Measurements from ENCODE around the gene MEDAG.

MEDAG gene

DNA sequence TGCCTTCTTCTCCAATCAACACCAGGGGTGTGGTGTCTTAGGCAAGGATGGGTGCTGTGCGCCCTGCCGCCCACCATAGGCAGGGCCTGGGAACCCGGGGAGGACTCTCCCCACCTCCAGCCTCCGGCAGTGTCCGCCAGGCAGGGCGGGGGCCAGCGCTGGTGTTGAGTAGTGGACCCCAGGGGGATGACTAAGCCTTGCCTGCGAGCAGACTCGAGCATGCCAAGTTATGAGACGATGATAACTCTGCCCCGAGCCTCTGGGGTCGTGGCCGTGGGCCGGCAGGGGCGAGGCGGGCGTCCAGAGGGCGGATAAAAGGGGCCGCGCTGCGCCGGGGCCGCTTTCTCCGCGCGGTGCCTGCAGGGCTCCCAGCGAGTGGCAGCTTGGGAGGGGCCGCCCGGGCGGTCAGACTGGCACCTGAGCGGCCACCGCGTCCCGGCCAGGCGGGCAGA is at the start of gene MEDAG:
Gene MEDAG (plus strand): TSS at position 340 of the 452 bp plus-strand sequence. CDS start 245 bp downstream, outside the sequence.
- in situ Hi-C loops (cut with MboI; ENCODE audit: low sequenced_read_pairs): no loop called here

DNA sequence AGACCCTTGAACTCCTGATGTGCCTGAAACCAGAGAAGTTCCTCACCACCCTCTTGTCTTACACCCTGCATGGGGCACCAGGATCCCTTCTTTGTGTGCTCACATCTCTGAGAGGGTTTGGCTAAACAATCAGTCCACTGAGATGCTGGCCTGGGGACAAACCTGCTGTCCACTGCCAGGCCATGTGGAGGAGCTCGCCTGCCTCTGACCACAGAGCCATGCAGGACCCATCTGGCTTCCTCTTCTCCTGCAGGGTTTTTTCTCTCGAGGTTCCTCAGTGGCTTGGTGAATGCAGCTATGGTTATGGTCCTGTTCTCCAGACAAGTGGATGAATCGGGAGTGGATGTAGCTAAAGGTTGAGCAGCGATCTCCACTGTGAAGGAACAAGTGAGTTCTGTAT is 49.1 kb upstream of the MEDAG start:
- in situ Hi-C loops (cut with MboI; ENCODE audit: low sequenced_read_pairs): no loop called here

DNA sequence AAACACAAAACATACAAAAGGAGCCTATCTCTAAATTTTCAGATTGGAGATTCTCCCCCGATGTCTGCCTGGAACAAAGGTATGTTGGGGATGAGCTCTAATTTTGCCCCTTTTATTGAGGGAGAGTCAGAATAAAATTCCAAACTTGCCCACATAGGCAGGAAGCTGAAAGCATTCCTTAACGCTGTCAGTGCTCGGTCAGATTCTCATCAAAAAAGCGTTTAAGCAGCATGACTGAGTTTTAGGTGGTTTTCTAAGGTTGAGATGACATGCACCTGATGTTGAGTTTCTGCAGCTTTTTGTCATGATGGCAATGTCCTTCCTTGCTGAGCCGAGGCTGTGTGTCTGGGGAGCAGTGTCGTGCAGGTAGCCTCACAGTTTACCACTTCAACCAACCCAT is 48.4 kb upstream of the MEDAG start:
- in situ Hi-C loops (cut with MboI; ENCODE audit: low sequenced_read_pairs): no loop called here

DNA sequence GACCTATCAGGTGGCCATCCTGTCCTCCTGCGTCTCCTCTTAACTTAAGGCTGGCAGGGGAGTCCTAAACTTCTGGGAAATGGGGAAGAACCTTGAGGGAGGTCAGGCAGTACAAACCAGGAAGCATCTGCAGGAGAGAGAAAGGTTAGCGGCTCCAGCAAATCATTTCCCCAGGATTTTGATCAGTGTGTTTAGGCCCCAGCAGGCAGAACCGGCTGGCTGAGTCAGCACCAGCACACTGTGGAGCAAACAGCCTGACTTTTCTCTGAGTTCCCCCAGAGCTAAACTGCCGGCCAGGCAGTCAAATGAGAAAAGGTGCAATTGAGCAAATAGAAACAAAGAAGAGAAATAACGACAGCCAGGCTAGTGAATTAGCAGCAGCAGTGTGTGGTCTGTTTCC is 46.7 kb upstream of the MEDAG start:
- in situ Hi-C loops (cut with MboI; ENCODE audit: low sequenced_read_pairs): no loop called here

DNA sequence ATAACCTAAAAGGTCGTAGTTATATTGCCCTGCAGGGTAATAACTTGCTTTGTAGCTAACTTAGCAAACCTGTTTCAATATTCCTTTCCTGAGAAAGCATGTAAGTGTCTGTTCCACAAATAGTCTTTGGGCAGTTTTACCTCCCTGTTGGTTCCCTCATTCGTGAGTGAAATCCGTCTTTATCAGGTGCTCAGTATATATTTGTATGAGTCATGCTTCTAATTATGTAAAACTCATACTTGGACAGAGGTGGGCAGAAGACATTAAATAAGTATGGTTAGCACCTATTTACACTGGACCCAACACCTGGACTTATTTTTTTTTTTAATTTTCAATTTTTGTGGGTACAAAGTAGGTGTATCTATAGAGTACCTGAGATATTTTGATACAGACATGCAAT is 44.9 kb upstream of the MEDAG start:
- in situ Hi-C loops (cut with MboI; ENCODE audit: low sequenced_read_pairs): no loop called here

DNA sequence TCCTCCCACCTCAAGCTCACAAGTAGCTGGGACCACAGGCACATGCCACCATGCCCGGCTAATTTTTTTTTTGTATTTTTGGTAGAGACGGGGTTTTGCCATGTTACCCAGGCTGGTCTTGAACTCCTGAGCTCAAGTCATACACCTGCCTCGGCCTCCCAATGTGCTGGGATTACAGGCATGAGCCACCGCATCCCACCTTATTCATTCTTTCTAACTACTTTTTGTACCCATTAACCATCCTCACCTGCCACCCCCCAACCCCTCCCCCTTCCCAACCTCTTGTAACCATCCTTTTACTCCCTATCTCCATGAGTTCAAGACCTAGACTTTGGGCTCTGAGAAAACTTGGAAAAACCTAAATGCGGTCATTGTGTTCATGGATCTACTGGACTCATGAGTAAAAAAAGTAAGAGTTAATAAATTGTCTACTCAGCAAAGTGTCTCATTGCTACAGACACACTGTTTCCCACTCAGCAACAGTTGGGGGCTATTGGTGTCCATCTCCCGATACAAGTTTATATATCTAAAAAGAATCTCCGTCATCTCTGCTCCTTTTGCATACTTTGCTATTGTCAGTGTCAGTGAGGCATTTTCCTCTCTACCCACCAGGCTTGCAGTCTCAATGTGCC is 44.1 kb upstream of the MEDAG start:
- in situ Hi-C loops (cut with MboI; ENCODE audit: low sequenced_read_pairs): no loop called here

DNA sequence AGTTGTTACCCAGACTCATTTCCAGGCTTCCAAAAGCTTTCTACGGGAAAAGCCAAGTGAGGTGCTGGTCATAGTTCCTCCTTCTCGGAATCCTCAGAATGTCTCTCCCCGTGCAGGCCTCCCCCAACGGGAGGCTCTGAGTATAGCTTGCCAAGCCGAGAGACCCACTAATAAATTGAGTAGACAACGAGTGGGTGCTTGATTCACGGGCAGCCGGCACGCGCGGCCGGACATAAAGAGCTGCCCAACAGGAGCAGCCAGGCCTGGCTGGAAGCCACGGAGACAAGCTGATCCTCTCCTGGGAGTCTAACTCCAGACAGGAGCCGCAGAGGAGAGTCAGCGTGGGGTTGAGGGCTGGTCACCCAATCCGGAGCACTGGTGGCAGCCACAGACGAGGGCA is 43.4 kb upstream of the MEDAG start:
- in situ Hi-C loops (cut with MboI; ENCODE audit: low sequenced_read_pairs): no loop called here

DNA sequence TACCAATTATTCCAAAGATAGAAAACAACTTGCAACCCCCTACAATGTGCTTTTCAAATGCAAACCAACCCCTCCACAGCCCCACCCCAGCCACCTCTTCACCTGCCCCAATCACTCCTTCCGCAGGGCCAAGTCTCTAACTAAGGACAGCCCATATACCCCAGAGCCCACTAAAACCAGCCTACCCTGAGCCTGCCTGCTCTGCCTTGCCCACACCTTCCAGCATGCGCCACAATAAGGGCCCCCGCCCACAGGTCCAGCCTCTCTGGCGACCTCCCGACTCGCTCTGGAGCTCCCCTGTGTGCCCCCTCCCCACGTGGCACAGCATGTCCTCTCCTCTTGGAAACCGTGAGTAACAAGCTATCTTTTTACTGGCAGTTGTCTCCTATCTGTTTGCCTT is 42.8 kb upstream of the MEDAG start:
- in situ Hi-C loops (cut with MboI; ENCODE audit: low sequenced_read_pairs): no loop called here

DNA sequence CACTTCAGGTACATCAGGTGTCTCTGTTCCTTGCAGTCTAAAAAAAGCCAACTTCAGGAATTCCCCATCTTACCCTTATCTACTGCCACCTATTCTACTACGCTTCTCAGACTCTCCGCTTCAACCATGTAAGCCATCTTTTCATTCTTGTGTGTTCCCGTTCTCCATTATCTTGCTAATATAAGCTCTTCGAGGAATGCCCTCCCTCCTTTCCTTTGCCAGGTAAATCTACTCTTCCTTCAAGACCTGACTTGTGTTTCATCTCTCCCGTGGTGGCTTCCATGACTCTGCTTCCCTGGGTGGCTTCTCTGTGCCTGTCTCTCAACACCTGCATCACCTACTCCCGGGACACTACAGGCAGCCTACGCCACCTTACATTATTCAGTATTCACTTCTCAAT is 42.3 kb upstream of the MEDAG start:
- in situ Hi-C loops (cut with MboI; ENCODE audit: low sequenced_read_pairs): no loop called here

DNA sequence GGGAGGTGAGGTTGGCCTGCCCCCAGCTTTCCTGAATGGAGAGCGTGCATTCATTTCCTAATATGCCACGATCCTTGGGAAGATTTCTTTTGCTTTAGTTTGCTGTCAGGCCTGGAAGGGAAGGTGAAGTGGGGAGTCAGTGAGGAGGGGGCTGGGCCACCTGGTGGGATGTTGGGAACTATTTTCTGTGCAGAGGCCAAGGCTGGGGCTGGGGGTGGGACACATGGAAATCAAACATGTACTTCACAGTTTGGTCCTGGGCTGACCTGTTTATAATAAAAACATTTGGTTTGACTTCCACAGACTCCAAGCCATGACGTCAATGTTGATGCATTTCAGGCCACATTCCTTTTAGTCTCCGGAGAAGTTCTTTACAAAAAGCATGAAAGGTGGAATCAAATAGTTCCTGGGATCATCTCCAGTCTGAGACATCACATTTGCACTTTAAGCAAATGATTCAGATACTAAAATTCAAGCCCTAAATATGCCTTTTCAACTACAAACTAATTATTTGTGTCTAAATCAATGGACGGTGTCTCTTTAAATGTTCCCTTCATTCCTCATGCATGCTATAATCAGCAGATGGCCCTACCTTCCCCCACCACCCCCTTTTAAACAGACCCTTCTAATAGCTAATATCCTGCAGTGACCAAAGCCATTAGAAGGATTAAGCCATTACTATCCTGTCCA is 41.5 kb upstream of the MEDAG start:
- in situ Hi-C loops (cut with MboI; ENCODE audit: low sequenced_read_pairs): no loop called here

DNA sequence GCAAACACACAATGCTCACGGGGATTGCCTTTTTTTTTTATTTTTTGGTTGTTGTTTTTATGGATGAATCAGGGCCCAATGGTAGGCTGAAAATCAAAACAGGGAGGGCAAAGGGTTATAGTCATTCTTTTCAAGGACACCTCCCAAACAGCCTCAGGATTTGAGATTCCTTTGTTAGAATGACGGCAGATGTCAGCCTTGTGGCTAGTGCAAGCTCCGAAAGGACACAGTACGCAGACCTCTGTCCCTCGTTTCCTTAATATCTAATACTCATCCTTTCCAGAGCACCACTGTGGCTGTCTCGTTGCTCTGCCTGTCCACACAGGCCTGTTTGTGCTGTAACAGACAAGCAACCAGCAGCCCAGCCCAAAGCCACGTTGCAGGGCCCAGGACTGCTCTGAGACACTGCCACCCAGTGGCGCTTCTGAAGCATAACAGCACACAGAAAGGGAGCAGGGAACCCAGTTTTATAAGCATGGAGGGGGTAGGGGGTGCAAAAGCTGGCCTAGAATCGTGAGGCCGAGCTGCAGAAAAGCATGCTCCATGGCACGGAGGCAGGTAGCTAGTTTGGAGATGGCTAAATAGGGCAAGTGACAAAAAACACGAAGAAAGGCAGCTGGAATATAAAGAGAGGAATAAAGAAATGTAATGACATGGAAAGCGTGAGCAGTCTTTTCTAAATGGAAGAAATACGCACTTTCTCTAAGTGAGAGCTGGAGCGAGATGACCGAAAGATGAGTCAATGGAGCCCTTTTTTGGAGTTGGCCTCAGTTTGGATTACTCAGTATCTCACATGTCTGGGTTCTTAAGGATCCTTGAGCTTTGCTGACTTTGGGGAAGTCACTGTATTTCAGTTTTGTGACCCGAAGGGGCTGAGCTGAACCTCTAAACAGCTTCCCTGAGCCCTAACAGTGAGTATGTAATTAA is 40.7 kb upstream of the MEDAG start:
- in situ Hi-C loops (cut with MboI; ENCODE audit: low sequenced_read_pairs): no loop called here

DNA sequence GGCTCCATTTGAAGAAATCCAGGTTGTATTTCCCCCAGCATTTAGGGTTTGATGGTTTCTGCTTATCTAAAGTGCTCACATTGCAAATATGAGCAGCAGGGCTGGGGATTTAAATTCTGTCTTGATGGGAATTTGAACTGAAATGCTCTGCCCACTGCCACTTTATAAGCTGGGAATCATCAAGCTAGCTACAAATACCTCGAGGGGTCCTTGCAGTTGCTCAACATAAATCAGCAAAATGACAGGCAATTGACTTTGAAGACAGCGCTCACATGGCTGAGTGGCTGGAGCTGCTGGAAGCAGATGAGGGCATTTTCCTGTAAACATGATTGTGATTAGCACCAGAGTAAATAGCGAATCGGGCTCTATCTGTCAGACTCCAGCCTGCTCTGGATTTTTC is 39.4 kb upstream of the MEDAG start:
- in situ Hi-C loops (cut with MboI; ENCODE audit: low sequenced_read_pairs): no loop called here

DNA sequence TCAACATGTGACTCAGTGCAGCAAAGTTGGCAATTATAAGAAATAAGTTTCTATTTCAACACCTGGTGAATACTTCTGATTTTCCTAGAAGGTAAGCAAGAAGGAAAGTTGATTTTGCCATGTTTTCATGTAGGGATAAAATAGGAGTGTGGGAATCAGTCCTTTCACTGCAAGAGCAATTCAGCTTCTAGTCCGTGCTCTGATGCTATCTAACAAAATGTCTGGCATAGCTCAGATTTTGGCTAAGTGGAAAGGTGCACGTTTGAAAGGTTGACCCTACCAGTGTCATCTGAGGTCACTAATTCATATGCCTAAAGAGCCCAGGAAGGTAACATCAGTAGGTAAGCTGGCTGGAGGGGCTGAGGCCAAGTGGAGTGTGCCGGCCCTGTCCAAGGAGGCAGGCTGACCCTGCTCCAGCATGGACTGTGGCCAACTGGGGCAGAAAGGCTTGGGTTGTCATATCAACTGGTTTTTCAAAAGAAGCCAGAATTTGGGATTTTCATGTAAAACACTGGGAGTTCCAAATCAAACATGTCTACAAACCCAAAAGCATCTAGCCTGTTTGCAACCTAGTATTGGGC is 38.9 kb upstream of the MEDAG start:
- in situ Hi-C loops (cut with MboI; ENCODE audit: low sequenced_read_pairs): no loop called here

DNA sequence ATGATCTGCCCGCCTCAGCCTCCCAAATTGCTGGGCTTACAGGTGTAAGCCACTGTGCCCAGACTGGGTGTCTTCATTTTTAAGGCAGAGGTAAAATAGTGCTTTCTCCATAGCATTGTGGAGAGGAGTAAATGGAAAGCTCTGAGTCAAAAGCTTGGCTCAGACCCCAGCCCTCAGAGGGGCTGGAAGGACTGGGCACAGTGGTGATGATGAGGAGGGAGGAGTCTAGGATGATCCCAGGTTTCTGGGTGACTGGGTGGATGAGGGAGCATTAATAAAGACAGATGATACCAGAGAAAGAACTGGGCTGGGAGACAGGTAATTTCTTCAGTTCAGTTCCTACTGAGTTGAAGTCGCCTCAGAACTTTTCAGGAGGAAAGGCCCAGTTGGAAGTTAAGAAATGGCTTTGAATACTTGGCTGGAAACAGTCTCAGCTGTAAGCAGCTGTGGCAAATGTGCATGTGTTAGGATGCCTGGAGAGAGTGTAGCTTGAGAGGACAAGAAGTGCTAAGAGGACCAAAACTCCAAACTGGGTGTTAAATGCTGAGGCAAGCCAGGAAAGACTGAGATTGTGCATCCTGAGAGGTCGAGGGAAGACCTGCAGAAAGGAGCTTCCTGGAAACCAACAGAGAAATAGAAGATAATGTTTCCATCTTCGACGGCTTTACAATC is 37.1 kb upstream of the MEDAG start:
- in situ Hi-C loops (cut with MboI; ENCODE audit: low sequenced_read_pairs): no loop called here

DNA sequence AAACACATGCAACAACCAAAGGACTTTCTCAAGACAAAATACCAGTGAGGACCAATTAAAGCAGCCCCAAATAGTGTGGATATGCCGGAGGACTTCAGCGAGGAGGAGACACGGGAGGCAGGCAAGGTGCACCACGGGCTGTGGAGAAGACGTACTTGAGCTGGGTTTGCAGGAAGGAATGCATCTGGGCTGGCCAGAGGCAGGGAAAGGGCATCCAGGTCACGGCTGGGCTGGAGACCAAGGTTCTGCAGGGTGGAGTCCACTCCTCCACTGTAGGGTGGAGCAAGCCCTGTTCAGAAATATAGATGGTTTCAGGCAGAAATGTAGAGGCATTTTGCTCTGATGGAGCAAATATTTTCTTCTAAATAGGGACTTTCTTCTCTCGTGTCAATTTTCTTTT is 36.6 kb upstream of the MEDAG start:
- in situ Hi-C loops (cut with MboI; ENCODE audit: low sequenced_read_pairs): no loop called here

DNA sequence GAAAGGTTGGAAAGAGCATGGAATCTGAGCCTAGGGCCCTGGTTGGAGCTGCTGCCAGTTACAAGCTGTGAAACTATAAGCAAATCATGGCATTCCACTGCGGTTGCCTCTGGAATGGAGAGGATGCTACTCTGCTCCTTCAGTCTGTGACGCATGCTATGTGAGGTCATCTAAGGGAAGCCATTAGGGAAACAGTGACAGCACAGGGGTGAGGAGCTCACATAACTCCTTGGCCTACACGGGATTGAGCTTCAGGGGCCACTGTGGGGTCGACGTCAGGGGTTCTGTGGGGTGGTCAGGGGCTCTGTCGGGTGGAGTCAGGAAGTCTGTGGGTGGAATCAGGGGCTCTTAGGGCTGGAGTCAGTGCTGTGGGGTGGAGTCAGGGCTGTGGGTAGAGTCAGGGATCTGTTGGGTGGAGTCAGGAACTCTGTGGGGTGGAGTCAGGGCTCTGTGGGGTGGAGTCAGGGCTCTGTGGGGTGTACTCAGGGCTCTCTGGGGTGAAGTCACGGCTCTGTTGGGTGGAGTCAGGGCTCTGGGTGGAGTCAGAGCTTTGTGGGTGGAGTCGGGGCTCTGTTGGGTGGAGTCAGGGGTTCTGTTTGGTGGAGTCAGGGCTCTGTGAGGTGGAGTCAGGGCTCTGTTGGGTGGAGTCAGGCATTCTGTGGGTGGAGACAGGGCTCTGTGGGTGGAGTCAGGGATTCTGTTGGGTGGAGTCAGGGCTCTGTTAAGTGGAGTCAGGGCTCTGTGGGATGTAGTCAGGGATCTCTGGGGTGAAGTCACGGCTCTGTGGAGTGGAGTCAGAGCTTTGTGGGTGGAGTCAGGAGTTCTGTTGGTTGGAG is 35.8 kb upstream of the MEDAG start:
- in situ Hi-C loops (cut with MboI; ENCODE audit: low sequenced_read_pairs): no loop called here

DNA sequence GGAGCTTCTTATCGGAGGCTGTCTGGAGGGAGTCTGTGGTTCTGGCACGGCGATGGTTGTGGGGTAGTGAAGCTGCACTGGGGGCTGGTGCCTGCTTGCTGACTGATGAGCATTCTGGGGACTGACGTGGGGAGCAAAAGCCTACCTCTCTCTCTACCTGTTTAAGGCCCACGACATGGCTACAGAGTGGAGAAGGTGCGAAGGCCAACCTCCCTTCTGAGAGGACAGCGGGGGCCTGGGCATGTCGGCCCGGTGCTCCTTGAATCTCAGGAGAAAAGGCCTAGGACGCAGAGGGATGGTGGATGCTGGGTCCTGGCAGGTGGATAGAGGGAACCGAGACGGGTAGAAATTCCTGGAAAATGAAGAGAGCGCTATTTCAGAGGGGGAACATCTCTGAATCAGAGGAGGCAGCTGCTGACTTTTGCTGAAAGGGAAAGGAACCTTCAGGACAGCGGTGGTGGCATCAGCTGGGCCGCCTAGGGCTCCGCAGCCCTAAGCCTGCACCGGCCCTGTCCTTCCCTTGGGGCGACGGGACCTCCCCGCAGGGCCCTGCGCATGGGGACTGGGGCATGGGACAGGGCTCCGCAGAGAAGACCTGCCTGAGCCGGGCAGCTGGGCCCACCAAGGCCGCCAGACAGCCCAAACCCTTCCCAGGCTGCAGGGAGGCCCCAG is 35.0 kb upstream of the MEDAG start:
- in situ Hi-C loops (cut with MboI; ENCODE audit: low sequenced_read_pairs): no loop called here

DNA sequence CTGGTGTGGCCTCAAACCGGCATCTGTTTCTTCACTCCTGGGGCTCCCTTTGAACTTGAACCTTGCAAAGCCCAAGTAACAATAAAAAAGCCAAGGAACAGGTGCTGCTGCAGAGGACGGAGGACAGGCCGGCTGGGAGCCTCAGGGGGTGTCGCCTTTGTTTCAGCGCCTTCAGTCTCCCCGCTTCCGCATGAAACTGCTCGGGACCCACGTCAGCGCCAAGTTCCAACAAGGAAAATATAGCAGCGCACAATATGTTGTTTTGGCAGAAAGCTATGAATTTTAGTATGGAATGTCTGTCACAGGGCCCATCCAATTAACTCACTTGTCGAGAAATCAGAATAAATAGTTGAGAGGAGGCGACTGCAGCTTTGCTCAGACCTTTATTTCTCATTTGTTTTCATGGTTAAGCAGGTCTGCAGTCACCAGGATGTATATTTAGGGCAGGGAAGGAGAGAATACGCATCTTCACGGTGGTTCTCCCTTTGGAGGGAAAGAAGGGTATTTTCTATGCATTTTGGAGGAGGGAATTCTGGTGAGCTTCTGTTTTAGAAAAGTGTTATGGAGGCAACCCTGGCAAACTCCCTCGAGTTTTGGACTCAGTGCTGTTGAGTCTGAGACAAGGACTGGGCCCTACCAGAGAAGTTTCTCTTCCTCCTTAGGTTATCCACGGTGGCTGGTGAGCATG is 34.3 kb upstream of the MEDAG start:
- in situ Hi-C loops (cut with MboI; ENCODE audit: low sequenced_read_pairs): no loop called here

DNA sequence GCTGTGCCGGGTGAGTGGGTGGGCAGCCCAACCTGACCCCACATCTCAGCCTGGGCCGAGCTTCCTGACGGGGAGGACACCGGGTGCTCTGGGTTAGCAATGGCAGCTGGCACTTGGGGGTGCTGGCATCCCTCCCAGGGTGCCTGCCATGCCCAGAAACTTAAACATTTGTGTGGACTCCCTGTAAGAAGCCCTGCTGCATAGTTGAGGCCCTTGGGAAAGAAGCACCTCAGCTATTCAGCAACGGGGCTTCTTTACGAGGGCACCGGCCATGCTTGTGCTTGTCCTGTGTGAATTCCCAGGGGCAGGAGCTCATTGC is 33.8 kb upstream of the MEDAG start:
- in situ Hi-C loops (cut with MboI; ENCODE audit: low sequenced_read_pairs): no loop called here

Data from HL-60/S4 (cell line).